Measurements from ENCODE around the gene PDE12.
"Not testable (repeated sequence)": the region's sequence is repeated elsewhere in the genome, so short reads cannot be mapped to it uniquely, and the experiment has no call there.

PDE12 gene

GRCh38 chr3:57582474-57583168, 26.5 kb downstream of the PDE12 start:
- no peak for DNase-seq (ENCODE audit: low read depth)

GRCh38 chr3:57583544-57583943, 27.5 kb downstream of the PDE12 start:
- H3K4me3 ChIP-seq (ENCODE audit: low read depth, low read length) = no peak overlapping the region
- no peak for DNase-seq (ENCODE audit: low read depth)

More at GRCh38 chr3:57582474-57583168, 26.5 kb downstream of the PDE12 start:
- no peak overlapping the region for H3K4me3 ChIP-seq (ENCODE audit: low read depth, low read length)

- DNase-seq (ENCODE audit: low read depth) = no peak
- no peak overlapping the region for H3K4me3 ChIP-seq (ENCODE audit: low read depth, low read length)
These were observed 30.7 kb downstream of the PDE12 start for GRCh38 chr3:57586778-57587177.

- DNase-seq (ENCODE audit: low read depth) = no peak
These were observed 31.8 kb downstream of the PDE12 start for GRCh38 chr3:57587905-57588304.

GRCh38 chr3:57592306-57592705, 36.2 kb downstream of the PDE12 start:
- no peak overlapping the region for H3K4me3 ChIP-seq (ENCODE audit: low read depth, low read length)
- no peak for DNase-seq (ENCODE audit: low read depth)

More at GRCh38 chr3:57587905-57588304, 31.8 kb downstream of the PDE12 start:
- H3K4me3 ChIP-seq (ENCODE audit: low read depth, low read length) = no peak overlapping the region

- no peak for DNase-seq (ENCODE audit: low read depth)
- H3K4me3 ChIP-seq (ENCODE audit: low read depth, low read length) = peak overlapping the region; percentile 91
These were observed 38.1 kb downstream of the PDE12 start for GRCh38 chr3:57594144-57594543.

- no peak for DNase-seq (ENCODE audit: low read depth)
- H3K4me3 ChIP-seq (ENCODE audit: low read depth, low read length) = peak overlapping the region; percentile 91
These were observed 38.5 kb downstream of the PDE12 start for GRCh38 chr3:57594576-57594975.

- peak overlapping the region; percentile 91 for H3K4me3 ChIP-seq (ENCODE audit: low read depth, low read length)
- DNase-seq (ENCODE audit: low read depth) = peak; percentile 73
These were observed 40.5 kb downstream of the PDE12 start for GRCh38 chr3:57596495-57597126.

- peak within 1 kb of the TSS; percentile 91 for H3K4me3 ChIP-seq (ENCODE audit: low read depth, low read length)
- DNase-seq (ENCODE audit: low read depth) = peak; percentile 98
These were observed 41.3 kb downstream of the PDE12 start, which contains the start of gene ARF4 for GRCh38 chr3:57597127-57597923. Gene ARF4, minus strand, starts transcription at chr3:57597344. Its CDS starts 204 bp downstream, at chr3:57597140.

GRCh38 chr3:57598765-57599360, 42.8 kb downstream of the PDE12 start:
- DNase-seq (ENCODE audit: low read depth) = no peak
- H3K4me3 ChIP-seq (ENCODE audit: low read depth, low read length) = peak overlapping the region; percentile 76

- DNase-seq (ENCODE audit: low read depth) = no peak
- no peak overlapping the region for H3K4me3 ChIP-seq (ENCODE audit: low read depth, low read length)
These were observed 44.1 kb downstream of the PDE12 start for GRCh38 chr3:57600195-57600594.

GRCh38 chr3:57604971-57605370, 48.9 kb downstream of the PDE12 start:
- no peak for DNase-seq (ENCODE audit: low read depth)
- H3K4me3 ChIP-seq (ENCODE audit: low read depth, low read length) = no peak overlapping the region

GRCh38 chr3:57605683-57606082, 49.6 kb downstream of the PDE12 start:
- no peak for DNase-seq (ENCODE audit: low read depth)
- no peak overlapping the region for H3K4me3 ChIP-seq (ENCODE audit: low read depth, low read length)

- not testable (repeated sequence) for DNase-seq (ENCODE audit: low read depth); H3K4me3 ChIP-seq (ENCODE audit: low read depth, low read length)
These were observed 55.8 kb downstream of the PDE12 start for GRCh38 chr3:57611870-57612269.

GRCh38 chr3:57616233-57616632, 60.2 kb downstream of the PDE12 start:
- no peak for DNase-seq (ENCODE audit: low read depth)
- no peak overlapping the region for H3K4me3 ChIP-seq (ENCODE audit: low read depth, low read length)
